Activated T-helper 17 cell treated with anti-CD3 and anti-CD28 coated beads, Interleukin-2, amount 50 U/mL, for 72 hours (primary cell): ENCODE results near the gene ATP9B. TPM values are rescaled to one million over a fixed set of nuclear protein-coding genes. Genes with fewer than 3 reads are reported as not detected.
A peak's percentile ranks its signal among the peaks of the same experiment; 100 is the strongest.

Experiments used
- ATAC-seq: fragments of 150-1000 bp; cut with Tn5 transposase; replicated peaks from 2 replicates; pipeline ENCODE4 v1.10.0; 2021; ENCODE audit warnings: mild to moderate bottlenecking, moderate library complexity
- H3K27ac Mint-ChIP-seq: one replicate; pipeline ENCODE4 v1.8.0; 2022; ENCODE audit warnings: mixed read lengths
- H3K27me3 Mint-ChIP-seq: one replicate; pipeline ENCODE4 v1.8.0; 2022; ENCODE audit warnings: mixed read lengths
- H3K36me3 Mint-ChIP-seq: one replicate; pipeline ENCODE4 v1.8.0; 2022; ENCODE audit warnings: low read depth, mild to moderate bottlenecking, mixed read lengths
- H3K4me1 Mint-ChIP-seq: one replicate; pipeline ENCODE4 v1.8.0; 2022; ENCODE audit warnings: mixed read lengths
- H3K4me3 Mint-ChIP-seq: one replicate; pipeline ENCODE4 v1.8.0; 2022; ENCODE audit warnings: mild to moderate bottlenecking, mixed read lengths
- H3K9me3 Mint-ChIP-seq: one replicate; pipeline ENCODE4 v1.8.0; 2022; ENCODE audit warnings: mixed read lengths
- total RNA-seq, 2 donors: library from RNA; stranded (reverse); gene quantifications; one replicate each; pipeline ENCODE4 v1.2.3, GENCODE V29; 2022

The ATP9B gene
- total RNA-seq, 2 donors from 2014 or later: 23.3 to 29.4 TPM

DNA sequence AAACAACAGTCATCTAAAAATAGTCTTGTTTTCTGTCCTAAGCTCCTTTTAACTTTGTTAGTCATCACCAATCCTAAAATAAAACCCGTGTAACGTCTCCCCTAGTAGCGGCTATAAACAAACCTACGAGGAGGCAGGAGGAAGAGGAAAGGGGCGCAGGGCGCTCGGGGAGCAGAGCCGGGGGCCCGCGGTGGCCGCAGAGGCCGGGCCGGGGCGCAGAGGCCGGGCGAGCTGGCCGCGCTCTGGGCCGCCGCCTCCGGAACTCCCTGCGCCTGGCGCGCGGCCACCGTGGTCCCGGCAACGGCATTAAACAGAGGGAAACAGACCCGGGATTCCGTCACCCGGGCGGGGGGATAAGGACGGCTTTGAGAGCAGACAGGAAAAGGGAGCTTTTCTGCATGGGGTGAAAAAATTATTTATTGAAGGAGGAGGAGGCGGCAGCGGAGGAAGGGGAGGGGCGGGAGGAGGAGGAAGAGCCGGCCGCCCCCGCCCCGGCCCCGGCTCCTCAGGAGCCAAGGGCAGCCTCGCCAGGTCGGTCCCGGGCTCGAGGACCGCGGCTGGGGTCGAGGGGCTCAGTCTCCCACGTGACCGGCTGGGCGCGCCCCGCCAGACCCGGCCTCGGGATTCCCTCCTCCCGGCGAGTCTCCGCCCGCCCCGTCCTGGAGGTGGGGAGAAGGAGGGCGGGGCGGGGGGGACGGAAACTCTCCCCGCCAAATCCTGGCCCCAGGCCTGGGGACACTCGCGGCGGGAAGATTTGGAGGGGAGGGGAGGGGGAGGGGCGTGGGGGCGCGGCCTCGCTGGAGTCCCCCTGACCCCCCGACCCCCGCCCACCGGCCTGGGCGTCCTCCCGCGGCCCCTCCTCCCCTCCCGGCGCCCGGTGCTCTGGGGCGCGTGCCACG, 324.7 kb downstream of the ATP9B start:
- peak overlapping the region; percentile 89 for H3K4me3 Mint-ChIP-seq
- no peaks in the 10 kb centered on the region for H3K9me3 Mint-ChIP-seq
- H3K27me3 Mint-ChIP-seq: peaks cover 12% of the 10 kb centered on the region
- H3K4me1 Mint-ChIP-seq: peaks cover 8% of the 10 kb centered on the region
- ATAC-seq: peak; percentile 18
- H3K27ac Mint-ChIP-seq: peak overlapping the region; percentile 95
- H3K36me3 Mint-ChIP-seq: peaks cover 24% of the 10 kb centered on the region

DNA sequence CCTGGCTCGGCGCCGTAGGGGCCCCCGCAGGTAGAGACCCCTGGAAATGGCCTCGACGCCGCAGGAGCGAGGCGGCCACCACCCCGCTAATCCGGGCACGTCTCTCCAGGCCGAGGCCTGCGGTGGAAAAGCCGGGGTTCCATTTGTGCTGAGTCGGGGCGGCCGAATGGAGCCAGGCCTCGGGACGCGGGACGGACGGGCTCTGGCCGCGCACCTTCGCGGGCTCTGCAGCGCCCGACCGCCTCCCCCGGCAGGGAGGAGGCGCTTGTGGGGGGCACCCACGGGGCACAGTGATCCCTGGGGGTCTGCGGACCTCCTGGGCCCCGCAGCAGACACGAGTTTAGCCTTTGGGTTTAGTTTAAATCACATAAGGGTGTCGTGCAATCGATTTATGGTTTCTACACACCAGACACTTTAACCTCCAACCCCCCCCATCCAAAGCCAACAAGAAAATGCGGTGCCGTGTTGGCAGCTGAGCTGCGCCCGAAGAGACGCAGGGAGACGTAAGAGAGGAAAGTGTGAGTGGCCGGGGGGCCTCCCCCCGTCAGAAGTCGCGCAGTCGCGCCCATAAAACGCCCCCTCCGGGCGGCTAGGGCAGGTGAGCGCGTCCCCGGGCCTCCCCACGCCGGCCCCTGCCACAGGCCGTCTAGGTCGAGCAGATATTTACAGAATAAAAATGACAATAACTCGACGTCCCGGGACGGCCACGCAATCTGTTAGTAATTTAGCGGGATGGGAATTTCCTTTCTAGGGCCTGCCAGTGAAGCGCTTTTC, 325.5 kb downstream of the ATP9B start:
- H3K4me1 Mint-ChIP-seq: peaks cover 12% of the 10 kb centered on the region
- peak; percentile 59 for ATAC-seq
- peak overlapping the region; percentile 81 for H3K4me3 Mint-ChIP-seq
- H3K27ac Mint-ChIP-seq: peak overlapping the region; percentile 38
- H3K9me3 Mint-ChIP-seq: no peaks in the 10 kb centered on the region
- peaks cover 7% of the 10 kb centered on the region for H3K27me3 Mint-ChIP-seq
- peaks cover 30% of the 10 kb centered on the region for H3K36me3 Mint-ChIP-seq

DNA sequence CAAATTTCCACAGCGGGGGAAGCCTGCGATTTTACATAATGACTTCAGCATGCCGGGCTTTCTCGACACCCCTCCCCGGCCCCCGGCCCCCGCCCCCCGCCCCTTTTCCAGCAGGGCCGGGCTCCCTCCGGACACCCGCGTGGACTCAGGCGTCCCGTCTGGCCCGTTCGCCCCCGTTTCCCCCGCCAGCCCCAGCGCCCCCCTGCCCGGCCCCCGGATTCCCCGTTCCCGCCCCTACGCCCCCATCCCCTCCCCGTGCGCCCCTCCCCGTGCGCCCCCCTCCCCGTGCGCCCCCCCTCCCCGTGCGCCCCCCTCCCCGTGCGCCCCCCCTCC, 326.1 kb downstream of the ATP9B start:
- Mint-ChIP-seq H3K36me3 (peaks cover 30% of the 10 kb centered on the region), H3K4me3 (peak overlapping the region; percentile 81)

DNA sequence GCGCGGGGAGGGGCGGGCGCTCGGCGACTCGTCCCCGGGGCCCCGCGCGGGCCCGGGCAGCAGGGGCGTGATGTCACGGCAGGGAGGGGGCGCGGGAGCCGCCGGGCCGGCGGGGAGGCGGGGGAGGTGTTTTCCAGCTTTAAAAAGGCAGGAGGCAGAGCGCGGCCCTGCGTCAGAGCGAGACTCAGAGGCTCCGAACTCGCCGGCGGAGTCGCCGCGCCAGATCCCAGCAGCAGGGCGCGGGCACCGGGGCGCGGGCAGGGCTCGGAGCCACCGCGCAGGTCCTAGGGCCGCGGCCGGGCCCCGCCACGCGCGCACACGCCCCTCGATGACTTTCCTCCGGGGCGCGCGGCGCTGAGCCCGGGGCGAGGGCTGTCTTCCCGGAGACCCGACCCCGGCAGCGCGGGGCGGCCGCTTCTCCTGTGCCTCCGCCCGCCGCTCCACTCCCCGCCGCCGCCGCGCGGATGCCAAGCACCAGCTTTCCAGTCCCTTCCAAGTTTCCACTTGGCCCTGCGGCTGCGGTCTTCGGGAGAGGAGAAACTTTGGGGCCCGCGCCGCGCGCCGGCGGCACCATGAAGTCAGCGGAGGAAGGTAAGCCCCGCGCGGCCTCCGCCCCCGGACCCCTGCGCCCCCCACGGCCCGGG, 326.7 kb downstream of the ATP9B start, which contains the start of gene NFATC1:
TSS of gene NFATC1 (plus strand) at position 170 of the 644 bp plus-strand sequence. CDS start at position 465, 295 bp downstream.
- Mint-ChIP-seq H3K27ac (peak within 1 kb of the TSS; percentile 38), H3K27me3 (peaks cover 6% of the 10 kb centered on the region), H3K4me1 (peaks cover 12% of the 10 kb centered on the region), H3K36me3 (peaks cover 32% of the 10 kb centered on the region), H3K4me3 (peak within 1 kb of the TSS; percentile 81), H3K9me3 (no peaks in the 10 kb centered on the region)
- peak; percentile 47 for ATAC-seq

More for the DNA sequence above, 326.1 kb downstream of the ATP9B start:
- Mint-ChIP-seq H3K27ac (peak overlapping the region; percentile 38), H3K27me3 (peaks cover 7% of the 10 kb centered on the region), H3K9me3 (no peaks in the 10 kb centered on the region), H3K4me1 (peaks cover 12% of the 10 kb centered on the region)
- ATAC-seq: no peak

DNA sequence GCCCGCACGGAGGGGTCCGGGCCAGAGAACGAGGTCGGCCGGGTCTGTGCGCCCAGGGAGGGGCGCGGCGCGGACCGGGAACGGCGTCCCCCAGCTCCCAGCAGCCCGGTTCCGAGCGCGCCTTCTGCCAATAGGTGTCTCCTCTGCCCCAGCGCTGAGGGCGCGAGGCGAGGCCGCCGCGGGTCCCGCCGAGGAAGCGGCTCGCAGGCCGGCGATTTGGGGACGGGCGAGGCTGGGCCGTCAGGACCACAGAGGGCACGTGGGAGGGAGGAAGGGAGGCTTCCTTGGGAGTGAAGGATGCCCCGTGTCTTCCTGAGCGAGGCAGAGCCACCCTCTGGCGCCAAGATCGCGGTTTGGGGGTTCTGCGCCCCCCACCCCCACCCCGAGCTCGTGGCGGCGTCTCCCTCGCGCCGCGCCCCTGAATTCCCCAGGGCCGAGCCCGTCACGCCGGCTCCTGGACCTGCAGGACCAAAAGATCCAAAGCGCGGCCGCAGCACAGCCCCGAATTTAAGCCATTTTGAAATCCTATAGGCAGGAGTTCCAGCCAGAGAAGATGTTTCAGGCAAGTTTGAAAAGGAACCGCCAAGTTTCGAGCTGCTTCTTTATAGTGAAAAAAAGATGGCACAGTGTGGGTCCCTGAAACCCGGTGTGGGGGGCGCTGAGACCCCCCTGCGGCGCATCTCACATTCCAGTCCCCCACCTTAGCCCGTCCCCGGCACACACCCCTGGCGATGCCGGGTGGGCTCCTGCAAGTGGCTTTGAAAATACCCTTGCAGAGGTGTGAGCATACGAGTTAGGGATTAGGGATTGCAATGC, 327.4 kb downstream of the ATP9B start:
- Mint-ChIP-seq H3K4me3 (peak overlapping the region; percentile 81), H3K27ac (no peak overlapping the region), H3K9me3 (no peaks in the 10 kb centered on the region), H3K27me3 (peaks cover 3% of the 10 kb centered on the region), H3K36me3 (peaks cover 40% of the 10 kb centered on the region), H3K4me1 (peaks cover 12% of the 10 kb centered on the region)
- no peak for ATAC-seq

DNA sequence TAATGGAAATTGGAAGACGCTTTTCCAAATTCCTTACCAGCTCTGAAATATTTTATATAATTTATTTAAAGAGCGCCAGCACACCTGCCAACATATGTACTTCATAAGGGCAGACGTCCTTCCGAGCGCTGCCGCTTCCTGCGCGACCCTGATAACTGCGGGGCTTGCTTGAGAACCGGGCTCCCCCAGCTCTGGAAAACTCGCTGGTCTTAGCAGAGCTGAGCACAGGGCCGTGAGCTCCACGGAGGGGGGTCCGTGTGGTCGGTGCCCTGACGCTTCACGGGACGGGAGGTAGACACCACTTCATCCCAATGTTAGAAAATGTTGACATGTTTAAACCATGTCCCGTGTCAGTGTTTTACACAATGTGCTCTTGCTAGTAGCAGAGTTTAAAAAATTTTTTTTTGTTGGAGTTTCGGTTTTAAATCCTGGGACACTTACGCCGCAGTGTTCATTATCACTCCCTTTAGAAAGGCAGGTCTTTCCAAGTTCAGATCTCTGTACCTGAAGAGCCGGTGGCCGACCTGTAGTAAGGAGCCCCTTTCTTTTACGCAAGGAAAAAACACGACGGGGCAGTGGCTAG, 328.1 kb downstream of the ATP9B start:
- peak overlapping the region; percentile 81 for H3K4me3 Mint-ChIP-seq
- no peak for ATAC-seq
- no peak overlapping the region for H3K27ac Mint-ChIP-seq
- no peaks in the 10 kb centered on the region for H3K9me3 Mint-ChIP-seq
- H3K36me3 Mint-ChIP-seq: peaks cover 47% of the 10 kb centered on the region
- H3K4me1 Mint-ChIP-seq: peaks cover 12% of the 10 kb centered on the region
- H3K27me3 Mint-ChIP-seq: no peaks in the 10 kb centered on the region

DNA sequence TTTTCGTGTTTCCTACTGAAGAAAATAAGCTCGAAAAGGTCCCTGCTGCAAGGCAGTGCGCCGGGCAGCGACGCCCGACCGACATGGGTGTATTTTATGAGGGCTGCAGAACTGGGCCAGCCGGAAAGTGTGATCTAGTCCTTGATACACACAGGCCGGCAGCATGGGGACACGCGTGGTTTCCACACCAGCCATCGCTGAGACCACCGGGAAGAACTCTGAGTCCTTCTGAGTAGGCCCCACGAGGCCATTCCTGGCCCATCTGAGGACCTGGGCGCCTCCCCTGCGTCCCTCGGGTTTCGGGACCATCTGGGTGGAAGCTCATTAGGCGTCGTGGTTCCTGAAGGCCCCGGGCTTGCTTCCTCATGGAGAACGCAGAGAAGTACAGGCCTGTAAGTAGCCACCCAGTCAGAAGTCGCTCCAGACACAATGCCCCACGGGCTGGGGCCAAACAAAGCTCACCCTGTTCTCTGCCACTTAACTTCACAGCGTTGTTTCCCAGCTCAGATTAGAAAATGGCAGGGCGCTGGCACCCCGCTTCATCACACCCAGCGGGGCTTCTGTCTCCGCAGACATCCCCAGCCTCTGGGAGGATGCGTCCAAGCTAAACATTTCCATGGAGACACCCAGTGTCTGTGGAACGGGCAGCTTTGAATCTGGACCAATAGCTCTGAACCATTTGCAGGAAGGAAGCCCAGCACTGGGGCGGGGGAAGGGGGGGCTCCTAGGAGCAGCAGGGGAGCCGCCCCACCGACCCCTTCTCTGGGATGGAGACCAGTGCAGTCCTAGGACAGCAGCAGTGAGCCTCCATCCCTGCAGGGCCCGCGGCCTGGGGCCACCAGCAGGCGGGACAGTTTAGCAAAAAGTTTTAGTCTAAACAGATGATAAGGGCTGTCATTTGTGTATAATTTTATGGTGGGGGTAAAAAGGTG, 328.9 kb downstream of the ATP9B start:
- Mint-ChIP-seq H3K27ac (peak overlapping the region; percentile 86), H3K36me3 (peaks cover 55% of the 10 kb centered on the region), H3K4me3 (peak overlapping the region; percentile 81), H3K4me1 (peaks cover 18% of the 10 kb centered on the region), H3K9me3 (no peaks in the 10 kb centered on the region), H3K27me3 (no peaks in the 10 kb centered on the region)
- no peak for ATAC-seq

DNA sequence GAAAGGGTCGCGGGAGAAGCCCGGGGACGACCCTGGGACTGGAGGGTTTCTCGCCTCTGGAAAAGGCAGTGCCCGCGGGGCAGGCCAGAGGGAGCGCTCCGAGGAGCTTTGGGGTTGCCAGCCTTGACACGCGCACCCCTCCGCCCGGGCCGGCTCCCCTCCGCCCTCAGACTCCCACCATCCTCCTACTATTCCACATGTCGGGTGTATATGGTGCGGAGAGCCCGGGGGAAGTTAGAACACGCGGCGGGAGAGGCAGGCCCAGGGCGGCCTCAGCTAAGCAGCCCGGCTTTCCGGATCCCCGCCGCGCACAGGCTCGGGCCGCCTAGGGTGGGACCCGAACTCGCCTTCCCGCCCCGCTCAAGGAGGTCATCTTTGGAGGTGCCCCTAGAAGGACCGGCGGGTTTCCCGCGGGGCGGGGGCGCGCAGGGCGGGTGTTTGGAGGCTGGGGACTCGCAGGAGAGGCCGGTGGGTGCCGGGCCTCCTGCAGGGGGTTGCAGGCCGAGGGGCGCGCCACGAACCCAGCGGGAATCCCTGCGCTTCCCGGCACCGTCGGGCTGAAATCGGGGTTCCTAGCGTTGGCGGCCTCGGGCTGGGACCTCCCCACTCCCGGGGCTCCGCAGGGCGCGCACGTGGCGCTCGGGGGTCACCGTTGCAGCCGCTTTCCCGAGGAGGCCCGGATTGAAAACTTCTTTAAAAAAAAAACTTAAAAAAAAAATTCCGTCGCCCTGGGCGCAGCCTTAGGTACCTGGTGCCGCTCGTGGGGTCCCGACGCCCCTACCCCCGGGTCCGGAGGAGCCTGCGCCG, 330.3 kb downstream of the ATP9B start:
- no peak for ATAC-seq
- Mint-ChIP-seq H3K36me3 (peaks cover 62% of the 10 kb centered on the region), H3K27me3 (no peaks in the 10 kb centered on the region), H3K4me3 (peak overlapping the region; percentile 81), H3K27ac (peak overlapping the region; percentile 86), H3K9me3 (no peaks in the 10 kb centered on the region), H3K4me1 (peaks cover 22% of the 10 kb centered on the region)

DNA sequence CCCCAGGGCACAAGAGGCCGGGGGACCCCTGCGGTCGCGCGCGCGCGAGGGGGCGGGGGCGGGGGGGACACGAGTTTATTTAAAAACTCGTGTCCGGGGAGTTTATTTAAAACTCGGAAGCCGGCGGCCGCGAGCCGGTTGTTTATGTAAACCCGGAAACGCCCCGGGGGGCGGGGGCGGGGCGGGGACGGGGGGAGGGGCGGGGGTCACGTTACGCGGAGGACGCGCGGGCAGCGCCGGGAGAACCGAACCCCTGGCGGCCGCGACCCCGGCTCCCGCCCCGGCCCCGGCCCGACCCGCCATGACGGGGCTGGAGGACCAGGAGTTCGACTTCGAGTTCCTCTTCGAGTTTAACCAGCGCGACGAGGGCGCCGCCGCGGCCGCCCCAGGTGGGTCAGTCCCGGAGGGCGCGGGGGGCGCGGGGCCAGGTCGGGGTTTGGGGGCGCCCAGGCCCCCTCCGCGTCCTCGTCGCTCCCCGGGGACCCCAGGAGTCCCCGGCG, 330.9 kb downstream of the ATP9B start:
- peaks cover 28% of the 10 kb centered on the region for H3K4me1 Mint-ChIP-seq
- no peaks in the 10 kb centered on the region for H3K9me3 Mint-ChIP-seq
- H3K4me3 Mint-ChIP-seq: no peak overlapping the region
- no peaks in the 10 kb centered on the region for H3K27me3 Mint-ChIP-seq
- ATAC-seq: no peak
- peaks cover 69% of the 10 kb centered on the region for H3K36me3 Mint-ChIP-seq
- no peak overlapping the region for H3K27ac Mint-ChIP-seq

DNA sequence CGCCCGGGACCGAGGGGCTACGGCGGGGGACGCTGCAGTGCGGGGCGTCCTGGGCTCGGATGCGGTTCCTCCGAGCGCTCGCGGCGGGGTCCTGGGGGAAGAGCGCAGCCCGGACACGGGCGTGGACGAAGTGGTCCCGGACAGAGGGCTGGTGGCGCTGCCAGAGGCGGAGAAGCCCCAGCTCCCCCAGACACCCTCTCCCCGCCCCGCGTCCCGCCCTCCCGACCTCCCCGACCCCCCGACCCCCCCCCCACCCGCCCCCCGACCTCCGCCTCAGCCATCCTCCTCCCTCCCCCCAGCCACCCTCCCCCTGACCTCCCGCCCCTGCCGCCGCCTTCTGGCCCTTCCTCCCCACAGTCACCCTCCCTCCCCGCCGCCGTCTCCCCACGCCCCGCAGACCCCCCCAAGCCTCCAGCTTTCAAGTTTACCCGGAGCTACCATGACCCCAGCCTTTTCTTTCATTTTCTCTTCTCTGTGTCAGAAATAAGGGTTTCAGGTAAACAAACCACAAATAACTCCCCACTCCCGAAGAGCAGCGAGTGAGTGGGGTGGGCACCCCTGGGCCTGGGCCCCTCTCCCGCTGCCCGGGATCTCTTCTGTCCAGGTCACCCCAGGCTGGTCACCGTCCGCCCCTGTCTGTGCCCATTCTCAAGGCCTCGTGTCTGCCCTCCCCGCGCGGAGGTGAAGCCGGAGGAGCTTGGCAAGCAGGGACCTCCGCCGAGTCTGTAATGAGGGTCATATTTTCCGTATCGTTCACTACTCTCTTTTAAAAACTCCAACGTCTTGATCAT, 331.6 kb downstream of the ATP9B start:
- peak overlapping the region; percentile 97 for H3K4me3 Mint-ChIP-seq
- H3K27me3 Mint-ChIP-seq: no peaks in the 10 kb centered on the region
- no peak for ATAC-seq
- H3K9me3 Mint-ChIP-seq: no peaks in the 10 kb centered on the region
- peaks cover 75% of the 10 kb centered on the region for H3K36me3 Mint-ChIP-seq
- peaks cover 32% of the 10 kb centered on the region for H3K4me1 Mint-ChIP-seq
- H3K27ac Mint-ChIP-seq: peak overlapping the region; percentile 99

DNA sequence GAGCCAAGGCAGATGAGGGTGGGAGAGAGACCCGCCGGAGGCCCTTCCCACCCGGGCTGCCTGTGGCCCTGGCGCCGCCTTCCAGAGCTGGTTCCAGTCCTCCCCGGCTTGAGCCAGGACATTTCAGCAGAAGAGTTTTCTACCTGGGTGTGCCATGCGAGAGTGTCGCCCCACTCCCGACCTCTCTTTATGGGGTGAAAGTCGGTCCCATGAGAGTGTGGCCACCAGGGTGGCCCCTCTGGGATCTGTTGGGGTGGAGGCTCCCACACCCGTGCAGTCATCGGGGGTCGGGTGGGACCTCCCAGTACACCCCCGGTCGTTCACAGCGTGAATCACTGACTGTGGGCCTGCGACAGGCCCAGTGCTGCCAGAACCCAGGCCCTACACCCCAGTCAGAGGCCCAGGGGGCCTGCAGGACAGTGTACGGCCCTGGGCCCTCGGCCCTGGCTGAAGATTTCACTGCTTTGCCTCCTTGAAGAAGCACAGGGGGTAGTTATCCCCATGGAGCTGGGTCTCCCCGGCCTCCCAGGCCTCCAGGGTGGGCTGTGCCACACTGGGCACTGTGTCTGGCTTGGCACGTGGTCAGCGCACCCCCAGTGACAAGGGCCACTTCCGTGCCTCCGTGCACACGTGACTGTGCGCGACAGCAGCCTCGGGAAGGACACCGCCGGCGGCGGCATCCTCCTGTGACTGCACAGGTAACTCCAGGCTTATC, 332.5 kb downstream of the ATP9B start:
- Mint-ChIP-seq H3K4me3 (peak overlapping the region; percentile 97), H3K36me3 (peaks cover 83% of the 10 kb centered on the region), H3K27me3 (no peaks in the 10 kb centered on the region), H3K27ac (peak overlapping the region; percentile 99), H3K9me3 (no peaks in the 10 kb centered on the region), H3K4me1 (peaks cover 39% of the 10 kb centered on the region)
- no peak for ATAC-seq
